A549 (cell line): Measurements from ENCODE around the gene KIAA1671.

Source experiments
- EP300 ChIP-seq, 2 experiments: fragments of >200 bp; sonication (Bioruptor Twin); formaldehyde crosslinking; IDR thresholded peaks; 2 replicates in 1 of 2; 3 replicates in 1 of 2; pipeline ENCODE4 v1.6.1; 2016 to 2017
- ESRRA ChIP-seq: fragments of 150-350 bp; IDR thresholded peaks from 2 replicates; pipeline ENCODE4 v1.6.1; 2014; ENCODE audit warnings: mild to moderate bottlenecking, low read length, borderline replicate concordance
- HOXA7 ChIP-seq: fragments of 250-450 bp; sonication (Bioruptor Pico); IDR thresholded peaks from 2 replicates; pipeline ENCODE4 v1.5.0; 2020; ENCODE audit warnings: mild to moderate bottlenecking, moderate library complexity
- JUN ChIP-seq, 2 experiments: fragments of >200 bp; sonication (Bioruptor Twin); formaldehyde crosslinking; IDR thresholded peaks; 2 replicates in 1 of 2; 3 replicates in 1 of 2; pipeline ENCODE4 v1.6.1; 2016 to 2017
- MYC ChIP-seq: IDR thresholded peaks from 2 replicates; pipeline ENCODE4 v1.6.1; 2012; ENCODE audit warnings: mild to moderate bottlenecking, inconsistent platforms, low read length, improper control_type of control experiment, borderline replicate concordance
- POLR2A ChIP-seq: IDR thresholded peaks from 2 replicates; pipeline ENCODE4 v1.6.1; 2012; ENCODE audit warnings: mild to moderate bottlenecking, low read length
- POLR2AphosphoS2 ChIP-seq: conservative IDR thresholded peaks from 2 replicates; pipeline ENCODE4 v1.6.1; 2012; ENCODE audit warnings: low read length, improper control_type of control experiment, inconsistent platforms
- SMC3 ChIP-seq: fragments of >200 bp; sonication (Bioruptor Twin); formaldehyde crosslinking; IDR thresholded peaks from 3 replicates; pipeline ENCODE4 v1.6.1; 2018; ENCODE audit warnings: inconsistent platforms
- ZFP36 ChIP-seq: fragments of 450-650 bp; IDR thresholded peaks from 2 replicates; pipeline ENCODE4 v1.6.1; 2014; ENCODE audit warnings: borderline replicate concordance; ENCODE audit not compliant: partially characterized antibody
- TF ChIP-seq, protein P1 (sequence below): fragments of >200 bp; sonication (Bioruptor Twin); formaldehyde crosslinking; IDR thresholded peaks from 3 replicates; pipeline ENCODE4 v1.5.1; 2016
- TF ChIP-seq, protein P2 (sequence below): IDR thresholded peaks from 2 replicates; pipeline ENCODE4 v1.6.1; 2012; ENCODE audit warnings: low read depth, borderline replicate concordance
- TF ChIP-seq, protein P3 (sequence below): IDR thresholded peaks from 2 replicates; pipeline ENCODE4 v1.6.1; 2012
- TF ChIP-seq, protein P4 (sequence below): fragments of 200-600 bp; sonication (generic); IDR thresholded peaks from 2 replicates; pipeline ENCODE4 v1.6.1; 2016; ENCODE audit warnings: antibody characterized with exemption, mild to moderate bottlenecking, moderate library complexity

DNA sequence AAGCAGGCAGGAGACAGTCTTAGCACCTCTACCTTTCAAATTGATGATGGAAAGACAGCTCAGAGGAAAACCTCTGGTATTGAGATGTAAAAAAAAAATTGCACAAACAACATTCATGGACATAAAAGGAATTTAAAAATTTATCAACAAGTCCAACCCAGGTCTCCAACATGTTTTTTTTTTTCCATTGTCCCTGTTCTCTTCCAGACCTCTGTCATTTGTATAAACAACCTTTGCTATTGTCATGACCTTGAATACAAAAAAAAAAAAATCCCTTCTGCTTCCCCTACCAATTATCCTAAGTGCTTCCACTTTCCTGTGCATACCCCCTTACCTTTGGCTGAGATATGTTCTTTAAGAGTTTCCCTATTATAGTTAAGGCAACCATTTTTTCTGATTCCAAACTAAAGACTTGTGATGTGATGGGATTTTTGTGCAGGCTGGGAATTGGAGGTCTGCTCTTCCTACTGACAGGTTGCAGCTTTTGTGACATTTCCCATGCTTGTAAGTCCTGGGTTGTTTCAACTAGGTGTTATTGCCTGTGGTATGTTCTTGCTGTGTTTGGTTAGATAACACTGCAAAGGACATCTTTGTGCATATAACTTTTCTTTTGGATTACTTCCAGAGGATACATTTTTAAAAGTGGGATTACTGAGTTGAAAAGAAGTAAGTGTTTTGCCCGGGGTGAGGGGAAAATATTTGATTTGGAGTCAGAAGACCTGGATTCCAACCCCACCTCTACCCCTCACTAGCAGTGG lies 67.1 kb downstream of the KIAA1671 start:
- TF ChIP-seq, protein P1, sequence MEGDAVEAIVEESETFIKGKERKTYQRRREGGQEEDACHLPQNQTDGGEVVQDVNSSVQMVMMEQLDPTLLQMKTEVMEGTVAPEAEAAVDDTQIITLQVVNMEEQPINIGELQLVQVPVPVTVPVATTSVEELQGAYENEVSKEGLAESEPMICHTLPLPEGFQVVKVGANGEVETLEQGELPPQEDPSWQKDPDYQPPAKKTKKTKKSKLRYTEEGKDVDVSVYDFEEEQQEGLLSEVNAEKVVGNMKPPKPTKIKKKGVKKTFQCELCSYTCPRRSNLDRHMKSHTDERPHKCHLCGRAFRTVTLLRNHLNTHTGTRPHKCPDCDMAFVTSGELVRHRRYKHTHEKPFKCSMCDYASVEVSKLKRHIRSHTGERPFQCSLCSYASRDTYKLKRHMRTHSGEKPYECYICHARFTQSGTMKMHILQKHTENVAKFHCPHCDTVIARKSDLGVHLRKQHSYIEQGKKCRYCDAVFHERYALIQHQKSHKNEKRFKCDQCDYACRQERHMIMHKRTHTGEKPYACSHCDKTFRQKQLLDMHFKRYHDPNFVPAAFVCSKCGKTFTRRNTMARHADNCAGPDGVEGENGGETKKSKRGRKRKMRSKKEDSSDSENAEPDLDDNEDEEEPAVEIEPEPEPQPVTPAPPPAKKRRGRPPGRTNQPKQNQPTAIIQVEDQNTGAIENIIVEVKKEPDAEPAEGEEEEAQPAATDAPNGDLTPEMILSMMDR: no peak
- TF ChIP-seq, protein P2, sequence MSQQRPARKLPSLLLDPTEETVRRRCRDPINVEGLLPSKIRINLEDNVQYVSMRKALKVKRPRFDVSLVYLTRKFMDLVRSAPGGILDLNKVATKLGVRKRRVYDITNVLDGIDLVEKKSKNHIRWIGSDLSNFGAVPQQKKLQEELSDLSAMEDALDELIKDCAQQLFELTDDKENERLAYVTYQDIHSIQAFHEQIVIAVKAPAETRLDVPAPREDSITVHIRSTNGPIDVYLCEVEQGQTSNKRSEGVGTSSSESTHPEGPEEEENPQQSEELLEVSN: no peak
- TF ChIP-seq, protein P3, sequence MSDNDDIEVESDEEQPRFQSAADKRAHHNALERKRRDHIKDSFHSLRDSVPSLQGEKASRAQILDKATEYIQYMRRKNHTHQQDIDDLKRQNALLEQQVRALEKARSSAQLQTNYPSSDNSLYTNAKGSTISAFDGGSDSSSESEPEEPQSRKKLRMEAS: no peak
- no peak for TF ChIP-seq POLR2A
- no peak for TF ChIP-seq JUN (IDR thresholded peaks at IDR 0.05)
- no peak for TF ChIP-seq ZFP36
- no peak for TF ChIP-seq EP300 (IDR thresholded peaks at IDR 0.05)
- TF ChIP-seq ESRRA: no peak
- no peak for TF ChIP-seq HOXA7
- no peak for TF ChIP-seq MYC
- TF ChIP-seq POLR2AphosphoS2: no peak
- no peak for TF ChIP-seq SMC3
- TF ChIP-seq, protein P4, sequence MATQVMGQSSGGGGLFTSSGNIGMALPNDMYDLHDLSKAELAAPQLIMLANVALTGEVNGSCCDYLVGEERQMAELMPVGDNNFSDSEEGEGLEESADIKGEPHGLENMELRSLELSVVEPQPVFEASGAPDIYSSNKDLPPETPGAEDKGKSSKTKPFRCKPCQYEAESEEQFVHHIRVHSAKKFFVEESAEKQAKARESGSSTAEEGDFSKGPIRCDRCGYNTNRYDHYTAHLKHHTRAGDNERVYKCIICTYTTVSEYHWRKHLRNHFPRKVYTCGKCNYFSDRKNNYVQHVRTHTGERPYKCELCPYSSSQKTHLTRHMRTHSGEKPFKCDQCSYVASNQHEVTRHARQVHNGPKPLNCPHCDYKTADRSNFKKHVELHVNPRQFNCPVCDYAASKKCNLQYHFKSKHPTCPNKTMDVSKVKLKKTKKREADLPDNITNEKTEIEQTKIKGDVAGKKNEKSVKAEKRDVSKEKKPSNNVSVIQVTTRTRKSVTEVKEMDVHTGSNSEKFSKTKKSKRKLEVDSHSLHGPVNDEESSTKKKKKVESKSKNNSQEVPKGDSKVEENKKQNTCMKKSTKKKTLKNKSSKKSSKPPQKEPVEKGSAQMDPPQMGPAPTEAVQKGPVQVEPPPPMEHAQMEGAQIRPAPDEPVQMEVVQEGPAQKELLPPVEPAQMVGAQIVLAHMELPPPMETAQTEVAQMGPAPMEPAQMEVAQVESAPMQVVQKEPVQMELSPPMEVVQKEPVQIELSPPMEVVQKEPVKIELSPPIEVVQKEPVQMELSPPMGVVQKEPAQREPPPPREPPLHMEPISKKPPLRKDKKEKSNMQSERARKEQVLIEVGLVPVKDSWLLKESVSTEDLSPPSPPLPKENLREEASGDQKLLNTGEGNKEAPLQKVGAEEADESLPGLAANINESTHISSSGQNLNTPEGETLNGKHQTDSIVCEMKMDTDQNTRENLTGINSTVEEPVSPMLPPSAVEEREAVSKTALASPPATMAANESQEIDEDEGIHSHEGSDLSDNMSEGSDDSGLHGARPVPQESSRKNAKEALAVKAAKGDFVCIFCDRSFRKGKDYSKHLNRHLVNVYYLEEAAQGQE: no peak
